GM23248 (cell line): ENCODE data around the gene BICRA. TPM values are rescaled to one million over a fixed set of nuclear protein-coding genes. Genes with fewer than 3 reads are reported as not detected.

Source experiments
- DNase-seq: peaks from one replicate; pipeline ENCODE4 v3.0.0-alpha.2; 2015
- H2AFZ ChIP-seq: fragments of 200-600 bp; sonication (generic); 2 replicates; pipeline ENCODE4 v1.6.1; 2016; ENCODE audit warnings: antibody characterized with exemption
- H3F3A ChIP-seq: fragments of 200-600 bp; sonication (generic); 2 replicates; pipeline ENCODE4 v1.6.1; 2016; ENCODE audit warnings: mild to moderate bottlenecking, antibody characterized with exemption, mixed run types; ENCODE audit not compliant: insufficient read depth
- H3K27ac ChIP-seq: fragments of 200-600 bp; sonication (generic); 2 replicates; pipeline ENCODE4 v1.5.1; 2016; ENCODE audit warnings: mild to moderate bottlenecking
- H3K27me3 ChIP-seq: fragments of 200-600 bp; sonication (generic); replicated peaks from 2 replicates; pipeline ENCODE4 v1.6.1; 2016; ENCODE audit warnings: mild to moderate bottlenecking; ENCODE audit not compliant: insufficient read depth
- H3K36me3 ChIP-seq: fragments of 200-600 bp; sonication (generic); 2 replicates; pipeline ENCODE4 v1.6.1; 2016; ENCODE audit warnings: low read depth, mild to moderate bottlenecking
- H3K4me1 ChIP-seq: fragments of 200-600 bp; sonication (generic); 2 replicates; pipeline ENCODE4 v1.6.1; 2016; ENCODE audit warnings: mild to moderate bottlenecking; ENCODE audit not compliant: insufficient read depth
- H3K4me2 ChIP-seq: fragments of 200-600 bp; sonication (generic); one replicate; pipeline ENCODE4 v1.6.1; 2016; ENCODE audit warnings: mild to moderate bottlenecking; ENCODE audit not compliant: unreplicated experiment
- H3K4me3 ChIP-seq: fragments of 200-600 bp; sonication (generic); 2 replicates; pipeline ENCODE4 v1.5.1; 2016; ENCODE audit warnings: mild to moderate bottlenecking
- H3K79me2 ChIP-seq: fragments of 200-600 bp; sonication (generic); 2 replicates; pipeline ENCODE4 v1.6.1; 2016; ENCODE audit warnings: mild to moderate bottlenecking; ENCODE audit not compliant: insufficient read depth
- H3K9ac ChIP-seq: fragments of 200-600 bp; sonication (generic); 2 replicates; pipeline ENCODE4 v1.6.1; 2016; ENCODE audit warnings: mild to moderate bottlenecking
- H3K9me2 ChIP-seq: fragments of 200-600 bp; sonication (generic); 2 replicates; pipeline ENCODE4 v1.6.1; 2016; ENCODE audit warnings: mixed run types, mild to moderate bottlenecking, moderate library complexity; ENCODE audit not compliant: insufficient read depth
- H3K9me3 ChIP-seq: fragments of 200-600 bp; sonication (generic); one replicate; pipeline ENCODE4 v1.6.1; 2017; ENCODE audit warnings: low read depth
- H4K20me1 ChIP-seq: fragments of 200-600 bp; sonication (generic); 2 replicates; pipeline ENCODE4 v1.6.0; 2016; ENCODE audit not compliant: insufficient read depth
- EZH2 ChIP-seq: fragments of 200-600 bp; sonication (generic); IDR thresholded peaks from 2 replicates; pipeline ENCODE4 v1.6.1; 2018; ENCODE audit warnings: antibody characterized with exemption, mild to moderate bottlenecking; ENCODE audit not compliant: insufficient read depth, poor library complexity, severe bottlenecking
- EZH2phosphoT487 ChIP-seq: fragments of 200-600 bp; sonication (generic); IDR thresholded peaks from 2 replicates; pipeline ENCODE4 v1.6.1; 2018; ENCODE audit warnings: antibody characterized with exemption, moderate library complexity, mild to moderate bottlenecking, low read depth; ENCODE audit not compliant: insufficient read depth
- WGBS, 2 experiments: methylation state at CpG; one replicate each; pipeline ENCODE4 v1.1.6; 2015 to 2017; ENCODE audit warnings: low lambda C conversion rate in 2 of 2, low coverage in 1 of 2; ENCODE audit errors: missing lambda C conversion rate in 2 of 2; 5-methylcytosine and 5-hydroxymethylcytosine counted together
- in situ Hi-C: fragments of 300-500 bp; cut with MboI; formaldehyde crosslinking; loops from 2 replicates; pipeline ENCODE4 v1.15.0; 2020
- polyA plus RNA-seq: library from polyadenylated mRNA; unstranded; fragments of >200 nt; fragmentation: Nextera tagmentation; extraction: Ambion mirVana; gene quantifications from 2 replicates; pipeline ENCODE4 v1.2.1, GENCODE V29; 2016
- total RNA-seq: library from RNA; depleted of rRNA; stranded (reverse); fragments of >200 nt; shearing (Covaris generic); gene quantifications from 2 replicates; pipeline ENCODE4 v1.2.3, GENCODE V29; 2014

BICRA gene
- total and polyA plus RNA-seq, 2 experiments from 2014 or later: 0.86 to 1.1 TPM

- no peaks in the 10 kb centered on the region for H3F3A ChIP-seq
- H3K36me3 ChIP-seq: 0 out of 2 replicates have a peak, but pooled peaks cover 3% of the 10 kb centered on the region
- no peak overlapping the region for H3K4me2 ChIP-seq
- H3K9ac ChIP-seq: no peak overlapping the region
- TF ChIP-seq EZH2phosphoT487: no peak
- no peak for TF ChIP-seq EZH2
- no peaks in the 10 kb centered on the region for H3K27me3 ChIP-seq
- in situ Hi-C loops: no loop called here
- no peaks in the 10 kb centered on the region for H3K9me2 ChIP-seq
- DNase-seq: no peak
- H3K79me2 ChIP-seq: peaks cover 100% of the 10 kb centered on the region
- no peak overlapping the region for H2AFZ ChIP-seq
- H3K27ac ChIP-seq: no peak overlapping the region
- whole genome bisulfite sequencing, 2 experiments: 73 to 77% methylated on average over 18 of the region's 18 CpGs
- no peak overlapping the region for H3K4me3 ChIP-seq
- H3K4me1 ChIP-seq: no peaks in the 10 kb centered on the region
- H3K9me3 ChIP-seq: no peaks in the 10 kb centered on the region
- H4K20me1 ChIP-seq: no peaks in the 10 kb centered on the region; the same call in 1 of the 2 replicates
These were observed 36.0 kb downstream of the BICRA start for GRCh38 chr19:47644743-47645482.

- H3K9ac ChIP-seq: no peak overlapping the region
- no peak overlapping the region for H3K4me2 ChIP-seq
- H3K9me2 ChIP-seq: no peaks in the 10 kb centered on the region
- no peak overlapping the region for H3K27ac ChIP-seq
- no peaks in the 10 kb centered on the region; the same call in 1 of the 2 replicates for H4K20me1 ChIP-seq
- no peaks in the 10 kb centered on the region for H3F3A ChIP-seq
- 0 out of 2 replicates have a peak, but pooled peaks cover 3% of the 10 kb centered on the region for H3K36me3 ChIP-seq
- WGBS, 2 experiments: 99% methylated on average over 7 of the region's 7 CpGs
- no peak overlapping the region for H2AFZ ChIP-seq
- H3K27me3 ChIP-seq: no peaks in the 10 kb centered on the region
- H3K79me2 ChIP-seq: peaks cover 100% of the 10 kb centered on the region
- H3K9me3 ChIP-seq: no peaks in the 10 kb centered on the region
- TF ChIP-seq EZH2 (no peak), EZH2phosphoT487 (no peak)
- H3K4me1 ChIP-seq: no peaks in the 10 kb centered on the region
- in situ Hi-C loops: no loop called here
- no peak for DNase-seq
- H3K4me3 ChIP-seq: no peak overlapping the region
These were observed 38.0 kb downstream of the BICRA start for GRCh38 chr19:47646924-47647323.

GRCh38 chr19:47649588-47649987 is 40.7 kb downstream of the BICRA start:
- H4K20me1 ChIP-seq: no peaks in the 10 kb centered on the region

GRCh38 chr19:47650700-47651099 is 41.8 kb downstream of the BICRA start:
- Histone ChIP-seq H3K4me1 (no peaks in the 10 kb centered on the region), H3K79me2 (peaks cover 100% of the 10 kb centered on the region), H3K27ac (no peak overlapping the region), H3K9ac (no peak overlapping the region), H3K9me2 (no peaks in the 10 kb centered on the region), H3K9me3 (no peaks in the 10 kb centered on the region), H3K4me3 (no peak overlapping the region), H3K27me3 (no peaks in the 10 kb centered on the region), H4K20me1 (0 out of 2 replicates have a peak, but pooled peaks cover under 1% of the 10 kb centered on the region), H2AFZ (no peak overlapping the region), H3K4me2 (no peak overlapping the region), H3F3A (no peaks in the 10 kb centered on the region), H3K36me3 (peaks cover 3% of the 10 kb centered on the region; the same call in 1 of the 2 replicates)
- DNase-seq: no peak
- 78 to 81% methylated on average over 7 of the region's 7 CpGs for WGBS, 2 experiments
- TF ChIP-seq EZH2 (no peak), EZH2phosphoT487 (no peak)
- in situ Hi-C loops: no loop called here

More at GRCh38 chr19:47649588-47649987, 40.7 kb downstream of the BICRA start:
- no peak overlapping the region for H3K9ac ChIP-seq
- no peaks in the 10 kb centered on the region for H3K27me3 ChIP-seq
- no peak for DNase-seq
- in situ Hi-C loops: no loop called here
- peaks cover 3% of the 10 kb centered on the region; the same call in 1 of the 2 replicates for H3K36me3 ChIP-seq
- H3K9me3 ChIP-seq: no peaks in the 10 kb centered on the region
- no peak overlapping the region for H2AFZ ChIP-seq
- H3K4me2 ChIP-seq: no peak overlapping the region
- no peak overlapping the region for H3K4me3 ChIP-seq
- H3K27ac ChIP-seq: no peak overlapping the region
- no peaks in the 10 kb centered on the region for H3K9me2 ChIP-seq
- TF ChIP-seq EZH2 (no peak), EZH2phosphoT487 (no peak)
- H3F3A ChIP-seq: no peaks in the 10 kb centered on the region
- peaks cover 100% of the 10 kb centered on the region for H3K79me2 ChIP-seq
- H3K4me1 ChIP-seq: no peaks in the 10 kb centered on the region
- WGBS, 2 experiments: 78 to 97% methylated on average over 1 of the region's 1 CpG

- in situ Hi-C loops: no loop called here
- H3K27me3 ChIP-seq: no peaks in the 10 kb centered on the region
- H3K9me3 ChIP-seq: no peaks in the 10 kb centered on the region
- no peak overlapping the region for H3K4me3 ChIP-seq
- H2AFZ ChIP-seq: no peak overlapping the region
- 95 to 97% methylated on average over 12 of the region's 12 CpGs for WGBS, 2 experiments
- DNase-seq: no peak
- H3K9ac ChIP-seq: no peak overlapping the region
- no peak for TF ChIP-seq EZH2phosphoT487
- no peak for TF ChIP-seq EZH2
- no peaks in the 10 kb centered on the region for H3K9me2 ChIP-seq
- peaks cover 100% of the 10 kb centered on the region for H3K79me2 ChIP-seq
- H3K27ac ChIP-seq: no peak overlapping the region
- no peaks in the 10 kb centered on the region for H3F3A ChIP-seq
- no peaks in the 10 kb centered on the region for H3K4me1 ChIP-seq
- H3K36me3 ChIP-seq: peaks cover 3% of the 10 kb centered on the region; the same call in 1 of the 2 replicates
- 0 out of 2 replicates have a peak, but pooled peaks cover 4% of the 10 kb centered on the region for H4K20me1 ChIP-seq
- H3K4me2 ChIP-seq: no peak overlapping the region
These were observed 42.2 kb downstream of the BICRA start for GRCh38 chr19:47651132-47651531.
